Measurements from ENCODE around the gene NRDE2.

The NRDE2 gene, protein sequence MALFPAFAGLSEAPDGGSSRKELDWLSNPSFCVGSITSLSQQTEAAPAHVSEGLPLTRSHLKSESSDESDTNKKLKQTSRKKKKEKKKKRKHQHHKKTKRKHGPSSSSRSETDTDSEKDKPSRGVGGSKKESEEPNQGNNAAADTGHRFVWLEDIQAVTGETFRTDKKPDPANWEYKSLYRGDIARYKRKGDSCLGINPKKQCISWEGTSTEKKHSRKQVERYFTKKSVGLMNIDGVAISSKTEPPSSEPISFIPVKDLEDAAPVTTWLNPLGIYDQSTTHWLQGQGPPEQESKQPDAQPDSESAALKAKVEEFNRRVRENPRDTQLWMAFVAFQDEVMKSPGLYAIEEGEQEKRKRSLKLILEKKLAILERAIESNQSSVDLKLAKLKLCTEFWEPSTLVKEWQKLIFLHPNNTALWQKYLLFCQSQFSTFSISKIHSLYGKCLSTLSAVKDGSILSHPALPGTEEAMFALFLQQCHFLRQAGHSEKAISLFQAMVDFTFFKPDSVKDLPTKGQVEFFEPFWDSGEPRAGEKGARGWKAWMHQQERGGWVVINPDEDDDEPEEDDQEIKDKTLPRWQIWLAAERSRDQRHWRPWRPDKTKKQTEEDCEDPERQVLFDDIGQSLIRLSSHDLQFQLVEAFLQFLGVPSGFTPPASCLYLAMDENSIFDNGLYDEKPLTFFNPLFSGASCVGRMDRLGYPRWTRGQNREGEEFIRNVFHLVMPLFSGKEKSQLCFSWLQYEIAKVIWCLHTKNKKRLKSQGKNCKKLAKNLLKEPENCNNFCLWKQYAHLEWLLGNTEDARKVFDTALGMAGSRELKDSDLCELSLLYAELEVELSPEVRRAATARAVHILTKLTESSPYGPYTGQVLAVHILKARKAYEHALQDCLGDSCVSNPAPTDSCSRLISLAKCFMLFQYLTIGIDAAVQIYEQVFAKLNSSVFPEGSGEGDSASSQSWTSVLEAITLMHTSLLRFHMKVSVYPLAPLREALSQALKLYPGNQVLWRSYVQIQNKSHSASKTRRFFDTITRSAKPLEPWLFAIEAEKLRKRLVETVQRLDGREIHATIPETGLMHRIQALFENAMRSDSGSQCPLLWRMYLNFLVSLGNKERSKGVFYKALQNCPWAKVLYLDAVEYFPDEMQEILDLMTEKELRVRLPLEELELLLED

DNA sequence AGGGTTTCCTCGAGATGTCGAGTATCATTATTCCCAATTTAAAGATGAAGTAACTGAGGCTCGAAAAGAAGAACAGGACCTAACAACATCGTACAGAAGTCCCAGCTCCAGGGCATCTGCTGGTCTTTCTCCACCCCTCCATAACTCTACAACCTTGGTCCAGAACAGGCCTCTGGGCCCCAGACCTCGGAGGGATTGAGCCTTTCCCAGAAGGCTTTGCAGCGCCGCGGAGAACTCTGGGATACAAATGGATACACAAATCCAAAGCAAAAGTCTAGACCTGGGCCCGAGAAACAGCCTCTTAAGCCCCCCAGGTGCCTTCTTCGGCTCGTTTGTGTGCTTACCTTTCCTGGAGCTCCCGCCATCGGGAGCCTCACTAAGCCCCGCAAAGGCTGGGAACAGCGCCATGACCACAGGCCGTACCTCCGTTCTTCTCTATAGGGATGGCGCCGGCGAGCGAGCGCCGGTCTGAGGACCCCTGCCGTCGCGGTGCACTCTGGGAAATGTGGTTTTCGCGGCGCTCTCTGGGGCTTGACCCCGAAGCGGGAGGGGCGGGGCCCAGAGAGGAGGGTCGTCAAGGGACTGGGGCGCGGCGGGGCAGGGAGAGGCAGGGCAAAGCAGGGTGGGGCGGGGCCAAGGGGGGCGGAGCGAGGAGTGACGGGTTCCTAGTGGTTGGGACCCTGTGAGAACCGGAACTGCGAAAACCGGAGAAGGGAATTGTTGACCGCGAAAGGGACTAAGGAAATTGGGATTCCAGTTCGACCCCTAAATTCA, at the start of gene NRDE2:
TSS of gene NRDE2 (minus strand) at position 445 of the 774 bp plus-strand sequence. CDS start at position 408, 37 bp downstream.
- DNase-seq: peak; percentile 99

DNA sequence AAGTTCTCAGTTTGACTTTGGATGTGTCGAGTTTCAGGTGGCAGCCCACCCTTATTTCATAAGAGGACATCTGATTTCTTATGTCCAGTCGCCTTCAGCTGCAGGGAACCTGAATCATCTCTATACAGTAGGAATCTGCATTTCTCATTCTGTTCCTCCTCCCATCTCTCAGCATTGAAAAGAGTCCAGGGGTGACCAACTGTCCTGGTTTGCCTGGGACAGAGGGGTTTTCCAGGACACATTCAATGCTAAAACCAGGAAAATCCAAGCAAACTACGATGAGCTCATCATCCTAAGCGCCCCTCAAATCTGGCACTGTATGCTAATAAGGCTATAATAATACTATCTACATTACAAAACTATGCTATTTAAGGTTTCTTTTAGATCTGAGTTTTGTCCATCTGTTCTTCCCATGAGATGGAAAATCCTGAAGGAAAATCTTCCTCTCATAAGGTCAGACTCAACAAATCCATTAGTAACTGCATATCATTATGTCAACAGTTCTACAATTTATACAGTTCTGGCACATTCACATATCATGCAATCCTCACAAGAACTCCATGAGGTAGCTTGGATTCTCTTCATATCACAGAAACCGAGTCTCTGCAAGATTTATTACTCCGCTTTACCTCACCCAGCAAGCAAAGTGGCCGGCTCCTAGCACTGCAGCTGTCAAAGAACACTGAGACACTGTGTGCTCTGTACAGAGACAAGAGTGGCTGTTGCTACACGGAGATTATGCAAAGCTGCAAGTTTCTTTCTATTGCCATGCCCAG, 49.5 kb upstream of the NRDE2 start:
- DNase-seq: peak; percentile 30

DNA sequence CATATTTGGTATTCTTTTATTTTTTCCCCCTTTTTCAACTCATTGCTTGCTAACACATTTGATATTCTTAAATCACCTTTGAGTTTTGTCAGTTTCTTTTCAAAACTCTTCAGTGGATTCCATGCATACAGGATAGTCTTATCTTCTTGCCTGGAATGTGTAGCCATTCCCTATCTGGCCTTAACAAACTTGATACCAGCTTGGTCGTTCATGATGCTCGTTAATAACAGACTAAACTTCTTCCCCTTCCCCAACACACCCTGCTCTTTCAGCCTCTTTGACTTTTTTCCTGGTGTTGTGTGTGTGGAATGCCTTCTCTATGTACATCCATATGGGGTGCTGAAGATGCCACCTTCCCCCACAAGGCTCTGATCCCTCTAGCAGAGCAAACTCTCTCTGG, 47.4 kb upstream of the NRDE2 start:
- no peak for DNase-seq

DNA sequence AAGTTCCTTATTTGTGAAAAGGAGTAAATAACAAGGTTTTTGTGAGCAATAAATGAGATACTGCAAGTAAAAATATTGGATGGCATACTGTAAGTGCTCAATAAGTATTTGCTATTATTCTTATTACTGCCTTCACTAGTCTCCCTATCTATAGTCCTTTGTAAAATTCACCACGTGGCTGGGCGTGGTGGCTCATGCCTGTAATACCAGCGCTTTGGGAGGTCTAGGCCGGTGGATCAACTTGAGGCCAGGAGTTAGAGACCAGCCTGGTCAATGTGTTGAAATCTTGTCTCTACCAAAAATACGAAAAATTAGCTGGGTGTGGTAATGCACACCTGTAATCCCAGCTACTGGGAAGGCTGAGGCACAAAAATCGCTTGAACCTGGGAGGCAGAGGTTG, 46.5 kb upstream of the NRDE2 start:
- DNase-seq: no peak

DNA sequence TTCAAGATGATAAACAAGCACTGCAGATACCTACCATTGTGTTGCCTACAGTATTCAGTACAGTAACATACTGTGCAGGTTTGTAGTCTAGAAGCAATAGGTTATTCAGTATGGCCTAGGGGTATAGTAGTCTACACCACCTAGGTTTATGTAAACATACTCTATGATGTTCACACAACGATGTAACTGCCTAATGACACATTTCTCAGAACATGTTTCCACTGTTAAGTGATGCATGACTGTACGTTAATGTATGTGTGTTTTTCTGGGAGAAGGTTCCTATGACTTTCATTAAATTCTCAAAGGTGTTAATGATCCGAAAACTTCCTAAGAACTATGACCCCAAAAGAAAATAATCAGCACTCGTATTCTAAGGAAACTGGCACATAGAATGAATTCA, 44.2 kb upstream of the NRDE2 start:
- no peak for DNase-seq

DNA sequence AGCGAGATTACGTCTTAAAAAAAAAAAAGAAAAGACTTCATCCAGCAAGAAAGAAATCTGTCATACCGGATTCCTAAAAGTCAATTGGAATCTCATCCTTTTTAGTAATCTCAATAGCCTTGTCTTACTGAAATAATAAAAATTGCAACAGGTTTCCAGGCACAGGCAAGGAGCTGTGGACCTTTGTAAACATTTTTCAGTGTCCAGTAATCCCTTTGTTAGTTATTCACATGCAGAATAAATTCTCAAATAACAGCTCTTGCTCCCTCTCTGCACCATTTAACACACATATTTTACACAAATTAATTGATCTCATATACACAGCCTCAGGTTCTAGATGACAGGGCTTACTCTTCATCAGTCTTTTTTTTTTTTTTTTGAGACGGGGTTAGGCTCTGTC, 43.1 kb upstream of the NRDE2 start:
- no peak for DNase-seq

DNA sequence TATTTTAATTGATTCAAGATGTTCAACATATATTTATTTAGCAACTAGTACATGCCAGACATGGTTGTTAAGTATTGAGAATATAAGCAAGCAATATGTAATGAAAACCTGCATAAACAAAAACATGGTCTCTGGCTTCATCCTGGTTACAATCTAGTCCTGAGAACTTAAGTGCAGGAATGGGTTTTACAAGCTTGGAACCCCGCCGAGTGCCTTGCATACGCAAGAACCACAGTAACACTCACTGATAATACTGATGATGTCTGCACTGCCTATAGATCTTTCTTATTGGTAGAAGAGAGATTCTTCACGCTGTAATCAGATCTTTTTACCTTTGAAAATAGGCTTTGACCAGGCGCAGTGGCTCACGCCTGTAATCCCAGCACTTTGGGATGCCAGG, 42.1 kb upstream of the NRDE2 start:
- DNase-seq: no peak

DNA sequence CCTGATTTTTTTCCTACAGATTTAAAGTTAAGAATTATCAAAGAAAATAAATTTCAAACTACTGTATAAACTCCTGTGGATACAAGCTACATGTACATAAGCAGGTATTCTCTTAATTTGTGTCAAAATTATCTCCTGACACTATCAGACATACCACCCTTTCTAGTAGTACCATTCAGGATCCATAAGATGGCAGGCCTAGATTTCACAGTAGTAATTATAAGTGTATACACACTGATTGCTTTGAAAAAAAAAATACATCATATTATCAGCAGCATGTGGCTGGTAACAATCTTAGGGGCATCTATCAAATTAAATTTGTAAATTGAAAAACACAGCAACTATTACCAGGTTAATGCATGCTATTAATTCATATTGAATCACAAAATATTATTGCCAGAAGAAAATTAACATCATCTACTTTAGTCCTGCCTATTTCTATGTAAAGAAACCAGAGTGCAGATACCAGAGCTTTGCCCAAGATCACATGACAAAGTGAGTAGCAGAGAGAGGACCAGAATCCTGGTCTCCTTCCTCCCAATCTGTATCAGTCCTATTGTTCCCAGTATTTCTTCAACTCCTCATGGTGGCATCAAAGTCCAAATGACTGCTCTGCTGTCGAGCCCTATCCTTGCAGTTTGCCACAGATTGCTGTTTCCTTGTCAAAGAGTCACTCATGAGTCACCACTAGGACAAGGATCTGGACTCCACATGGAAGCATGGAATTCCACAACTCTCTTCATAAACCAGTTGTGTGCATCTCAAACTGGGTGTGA, 37.4 kb upstream of the NRDE2 start:
- peak; percentile 26 for DNase-seq

DNA sequence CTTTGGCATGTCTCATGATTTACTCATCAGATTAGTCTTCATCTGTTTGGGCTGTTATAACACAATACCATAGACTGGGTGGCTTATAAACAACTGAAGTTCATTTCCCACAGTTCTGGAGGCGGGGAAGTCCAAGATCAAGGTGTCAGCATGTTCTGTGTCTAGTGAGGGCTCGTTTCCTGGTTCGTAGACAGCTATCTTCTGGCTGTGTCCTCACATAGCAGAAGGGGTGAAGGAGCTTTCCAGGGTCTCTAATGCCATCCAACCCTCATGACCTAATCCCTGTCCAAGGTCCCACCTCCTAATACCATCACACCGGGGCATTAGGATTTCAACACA, 30.8 kb upstream of the NRDE2 start:
- no peak for DNase-seq

DNA sequence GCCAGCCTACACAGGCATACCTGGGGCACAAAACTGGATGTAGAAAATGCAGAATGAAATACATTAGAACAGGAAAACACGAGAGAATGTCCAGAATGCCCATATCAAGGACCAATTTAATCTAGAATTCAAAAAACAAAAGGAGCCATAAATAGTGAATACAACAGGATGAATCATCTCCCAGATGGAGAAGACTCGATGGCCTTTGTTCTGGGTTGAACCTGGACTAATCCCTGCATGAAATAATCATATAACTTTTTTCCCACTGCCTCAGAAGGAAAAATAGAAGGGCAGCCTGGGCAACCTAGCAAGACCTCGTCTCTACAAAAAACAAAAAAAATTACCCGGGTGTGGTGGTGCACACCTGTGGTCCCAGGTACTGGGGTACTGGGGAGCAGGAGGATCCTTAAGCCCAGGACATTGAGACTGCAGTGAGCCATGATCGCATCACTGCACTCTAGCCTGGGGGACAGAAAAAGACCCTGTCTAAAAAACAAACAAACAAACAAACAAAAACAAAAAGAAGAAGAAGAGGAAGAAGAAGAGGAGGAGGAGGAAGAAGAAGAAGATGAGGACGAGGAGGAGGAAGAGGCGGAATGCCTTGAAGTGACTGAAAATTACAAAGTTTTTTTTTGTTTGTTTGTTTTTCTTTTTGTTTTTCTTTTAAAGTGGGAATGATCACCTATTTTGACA, 30.3 kb upstream of the NRDE2 start:
- DNase-seq: no peak

DNA sequence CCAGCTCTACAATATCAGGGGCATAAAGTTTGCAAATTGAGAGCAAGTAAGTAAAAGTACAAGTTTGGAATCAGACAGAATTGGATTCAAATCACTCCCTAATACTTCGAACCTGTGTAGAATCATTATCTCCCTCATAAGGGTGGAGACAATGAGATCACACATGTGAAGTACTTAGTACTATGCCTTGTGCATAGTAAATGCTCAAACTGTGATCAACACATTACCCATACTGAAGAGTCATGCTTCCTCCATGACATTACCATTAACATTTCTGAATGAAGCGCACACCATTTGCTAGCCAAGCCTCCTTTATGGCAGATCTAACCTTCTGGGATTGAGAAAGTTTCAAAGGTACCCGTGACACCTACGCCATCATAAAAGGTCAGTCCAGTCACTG, 26.6 kb upstream of the NRDE2 start:
- DNase-seq: no peak

DNA sequence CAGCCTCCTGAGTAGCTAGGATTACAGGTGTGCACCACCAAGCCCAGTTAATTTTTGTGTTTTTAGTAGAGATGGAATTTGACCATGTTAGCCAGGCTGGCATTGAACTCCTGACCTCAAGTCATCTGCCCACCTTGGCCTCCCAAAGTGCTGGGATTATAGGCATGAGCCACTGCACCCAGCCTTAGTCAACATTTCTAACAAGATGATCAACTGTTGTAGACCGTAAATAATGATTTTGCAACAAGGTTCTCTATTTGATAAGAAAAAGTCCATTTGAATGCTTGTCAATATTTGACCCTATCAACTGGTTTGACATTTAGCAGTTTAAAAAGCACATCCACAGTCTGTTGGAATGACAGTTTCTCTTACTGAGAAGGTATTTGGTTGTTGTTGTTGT, 25.2 kb upstream of the NRDE2 start:
- no peak for DNase-seq

DNA sequence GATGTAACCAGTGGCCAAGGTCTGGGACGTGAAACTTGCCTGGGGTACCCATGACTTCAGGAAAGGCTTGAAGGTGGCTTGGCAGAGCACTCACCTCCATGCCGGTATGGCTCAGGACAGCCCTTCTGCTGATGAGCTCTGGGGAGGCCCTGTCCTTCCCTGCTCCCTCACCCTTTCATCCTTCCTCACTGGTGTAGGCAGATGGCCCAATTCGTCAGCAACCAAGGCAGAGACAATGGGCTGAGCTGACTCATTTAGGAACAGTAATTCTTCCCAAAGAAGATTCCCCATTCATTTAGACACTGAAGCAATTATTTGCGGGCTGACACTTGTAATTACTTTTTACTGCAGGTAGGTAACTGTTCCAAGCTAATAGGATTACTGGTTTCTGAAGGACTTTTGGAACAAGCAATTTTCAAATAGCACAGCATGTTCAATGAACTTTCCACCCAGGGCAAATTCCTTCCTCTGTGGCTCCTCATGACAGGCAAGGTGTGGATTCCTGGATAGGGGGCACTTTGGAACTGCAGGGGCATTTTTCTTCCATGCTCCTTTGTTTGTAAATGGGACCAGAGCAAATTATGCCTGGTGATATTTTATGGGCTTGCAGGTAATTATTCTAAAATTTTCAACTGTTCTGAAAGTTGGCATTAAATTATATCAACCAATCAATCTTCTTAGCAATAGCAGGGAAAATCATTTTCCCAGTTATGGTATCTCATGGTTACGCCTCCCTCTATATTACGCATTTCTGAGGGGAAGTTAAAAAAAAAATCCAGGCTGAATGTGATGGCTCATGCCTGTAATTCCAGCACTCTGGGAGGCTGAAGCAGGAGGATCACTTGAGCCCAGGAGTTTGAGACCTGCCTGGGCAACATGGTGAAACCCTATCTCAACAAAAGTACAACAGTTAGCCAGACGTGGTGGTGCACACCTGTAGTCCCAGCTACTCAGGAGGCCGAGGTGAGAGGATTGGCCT, 24.1 kb upstream of the NRDE2 start:
- no peak for DNase-seq

DNA sequence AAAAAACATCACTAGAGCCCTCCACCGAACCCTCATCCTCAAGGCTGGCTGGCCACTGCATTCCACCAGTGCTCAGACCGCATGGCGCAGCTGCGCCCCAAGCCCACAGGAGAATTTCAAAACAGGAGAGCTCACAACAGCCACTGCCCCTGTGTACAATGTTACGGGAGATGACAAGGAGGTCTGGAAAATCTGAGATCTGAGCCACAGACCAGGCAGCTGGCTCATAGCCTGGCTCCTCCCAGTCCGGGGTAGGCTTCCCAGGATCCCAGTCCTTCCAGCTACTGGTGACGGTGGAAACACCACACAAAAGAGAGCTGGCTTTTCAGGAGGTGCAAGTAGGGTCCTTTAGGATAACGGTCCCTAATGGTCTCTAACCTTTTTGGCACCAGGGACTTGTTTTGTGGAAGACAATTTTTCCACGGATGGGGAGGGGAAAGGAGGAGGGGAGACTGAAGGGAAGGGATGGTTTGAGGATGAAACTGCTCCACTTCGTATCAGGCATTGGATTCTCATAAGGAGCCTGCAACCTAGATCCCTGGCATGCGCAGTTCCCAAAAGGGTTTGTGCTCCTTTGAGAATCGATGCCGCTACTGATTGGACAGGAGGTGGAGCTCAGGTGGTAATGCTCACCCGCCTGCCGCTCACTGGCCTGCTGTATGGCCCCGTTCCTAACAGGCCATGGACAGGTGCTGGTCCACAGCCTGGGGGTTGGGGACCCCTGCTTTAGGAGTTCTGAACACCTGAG, 23.0 kb upstream of the NRDE2 start:
- no peak for DNase-seq

DNA sequence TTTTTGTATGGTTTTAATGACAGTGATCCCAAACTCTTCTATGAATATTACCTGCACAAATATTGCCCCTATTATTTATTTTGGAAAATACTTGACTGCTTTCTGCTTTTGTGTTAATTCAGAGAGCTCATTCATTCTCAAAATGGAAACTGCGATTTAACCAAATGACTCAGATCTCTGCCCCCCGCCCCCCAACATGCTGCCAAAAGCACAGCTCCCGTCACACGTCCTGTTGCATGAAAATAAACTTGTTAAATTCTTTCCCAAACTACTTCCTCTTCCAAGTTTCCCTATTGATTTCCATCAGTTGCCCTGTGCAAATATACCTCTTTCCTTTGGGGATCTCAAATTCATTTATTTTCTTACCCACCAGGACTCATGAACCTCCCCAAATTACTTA, 18.0 kb upstream of the NRDE2 start:
- DNase-seq: no peak

DNA sequence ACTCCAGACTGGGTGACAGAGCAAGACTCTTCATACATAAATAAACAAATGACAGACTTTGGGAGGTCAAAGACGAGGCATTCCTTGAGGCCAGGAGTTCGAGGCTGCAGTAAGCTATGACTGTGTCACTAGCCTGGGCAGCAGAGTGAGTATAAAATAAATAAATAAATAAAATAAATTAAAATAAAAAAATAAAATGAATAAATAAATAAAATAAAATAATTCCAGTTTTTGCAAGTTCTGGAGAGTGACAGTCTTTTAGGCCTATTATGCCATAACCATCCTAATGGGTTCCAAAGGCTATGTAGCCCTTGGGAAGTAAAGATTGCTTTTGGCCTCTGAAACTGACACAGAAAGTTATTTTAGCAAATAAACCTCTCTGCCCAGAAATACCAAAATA, 16.5 kb upstream of the NRDE2 start:
- DNase-seq: no peak

DNA sequence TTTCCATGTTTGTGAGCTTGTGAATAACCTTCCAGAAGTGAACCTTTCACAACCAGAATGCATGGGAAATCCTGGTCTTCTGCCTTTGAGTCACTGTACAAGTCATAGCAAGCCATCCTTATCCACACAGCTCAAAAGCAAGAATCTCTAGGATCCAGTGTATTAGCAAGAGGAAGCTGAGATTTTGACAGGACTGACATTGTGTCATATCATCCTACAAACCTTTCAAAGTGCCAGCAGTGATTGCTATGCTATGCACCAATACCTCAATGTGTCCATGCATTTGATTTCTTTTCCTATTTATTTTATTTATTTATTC, 13.5 kb upstream of the NRDE2 start:
- DNase-seq: no peak

DNA sequence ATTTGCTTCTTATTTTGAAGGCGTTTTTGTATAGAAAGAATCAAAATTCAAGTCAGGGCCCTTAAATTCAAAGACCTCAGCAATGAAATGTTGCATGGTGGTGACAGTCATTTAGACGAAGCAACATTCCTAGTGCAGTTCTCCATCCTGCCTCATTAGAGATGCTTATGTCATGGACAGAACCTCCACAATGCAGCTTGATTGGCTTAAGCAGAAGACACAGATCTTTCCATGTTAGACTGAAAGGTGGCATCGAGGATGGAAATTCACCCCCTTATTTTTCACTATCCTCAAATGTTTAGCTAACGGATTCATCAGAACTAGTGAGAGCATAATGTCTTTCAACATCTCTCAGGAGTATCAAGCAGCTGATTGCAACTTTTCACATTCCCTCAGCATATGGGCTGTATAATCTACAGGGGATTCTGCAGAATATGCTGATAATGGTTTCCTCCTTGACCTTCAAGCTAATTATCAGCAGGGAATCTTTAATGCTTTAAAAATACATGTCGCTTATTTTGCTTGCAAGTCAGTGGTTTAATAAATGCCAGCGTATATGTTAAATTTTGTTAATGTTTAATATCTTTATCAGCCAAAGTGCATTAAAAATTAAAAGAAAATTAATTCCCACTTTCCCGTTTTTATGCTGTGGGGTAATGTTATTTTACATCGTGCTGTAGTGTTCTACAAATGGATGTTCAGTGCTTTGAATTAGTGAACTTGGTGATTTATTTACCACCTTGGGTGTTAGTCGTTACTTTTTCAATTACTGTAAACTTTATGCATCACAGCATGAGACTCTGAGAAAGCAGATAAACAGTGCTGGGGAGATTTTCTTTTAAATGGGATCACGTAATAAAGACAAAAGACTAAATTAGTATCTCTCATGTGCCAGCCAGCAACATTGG, 12.8 kb upstream of the NRDE2 start:
- no peak for DNase-seq
